GM19324 (cell line): Measurements from ENCODE around the gene TCF7L2.

Experiments
- ATAC-seq: cut with Tn5 transposase; IDR thresholded peaks from one replicate; pipeline ENCODE4 v1.9.1; 2021; ENCODE audit warnings: mild to moderate bottlenecking, moderate library complexity; ENCODE audit not compliant: unreplicated experiment, low FRiP score

Gene TCF7L2

GRCh38 chr10:112945811-112946210, 4.2 kb upstream of the TCF7L2 start:
- ATAC-seq: no peak

GRCh38 chr10:112946649-112947048, 3.4 kb upstream of the TCF7L2 start:
- no peak for ATAC-seq

GRCh38 chr10:112948196-112948595, 1.9 kb upstream of the TCF7L2 start:
- no peak for ATAC-seq

GRCh38 chr10:112949143-112949823, 764 bp upstream of the TCF7L2 start:
- ATAC-seq: no peak

- no peak for ATAC-seq
Observed at GRCh38 chr10:112950714-112951358, 789 bp downstream of the TCF7L2 start.

GRCh38 chr10:112951359-112952281, 1.6 kb downstream of the TCF7L2 start:
- ATAC-seq: no peak

- no peak for ATAC-seq
Observed at GRCh38 chr10:112952282-112953173, 2.5 kb downstream of the TCF7L2 start.

GRCh38 chr10:112953174-112954159, 3.4 kb downstream of the TCF7L2 start:
- no peak for ATAC-seq

- ATAC-seq: no peak
Observed at GRCh38 chr10:112954974-112955581, 5.0 kb downstream of the TCF7L2 start.

- no peak for ATAC-seq
Observed at GRCh38 chr10:112955582-112956421, 5.8 kb downstream of the TCF7L2 start.

- no peak for ATAC-seq
Observed at GRCh38 chr10:112956631-112957350, 6.7 kb downstream of the TCF7L2 start.

GRCh38 chr10:112957640-112958092, 7.6 kb downstream of the TCF7L2 start:
- ATAC-seq: no peak

- ATAC-seq: no peak
Observed at GRCh38 chr10:112958275-112958995, 8.4 kb downstream of the TCF7L2 start.

- no peak for ATAC-seq
Observed at GRCh38 chr10:112959207-112959838, 9.3 kb downstream of the TCF7L2 start.

GRCh38 chr10:112960151-112960681, 10.2 kb downstream of the TCF7L2 start:
- no peak for ATAC-seq

- no peak for ATAC-seq
Observed at GRCh38 chr10:112961609-112962008, 11.6 kb downstream of the TCF7L2 start.
